ENCODE results near the gene SYF2.
"Not testable (repeated sequence)": the region's sequence is repeated elsewhere in the genome, so short reads cannot be mapped to it uniquely, and the experiment has no call there.

Gene SYF2

DNA sequence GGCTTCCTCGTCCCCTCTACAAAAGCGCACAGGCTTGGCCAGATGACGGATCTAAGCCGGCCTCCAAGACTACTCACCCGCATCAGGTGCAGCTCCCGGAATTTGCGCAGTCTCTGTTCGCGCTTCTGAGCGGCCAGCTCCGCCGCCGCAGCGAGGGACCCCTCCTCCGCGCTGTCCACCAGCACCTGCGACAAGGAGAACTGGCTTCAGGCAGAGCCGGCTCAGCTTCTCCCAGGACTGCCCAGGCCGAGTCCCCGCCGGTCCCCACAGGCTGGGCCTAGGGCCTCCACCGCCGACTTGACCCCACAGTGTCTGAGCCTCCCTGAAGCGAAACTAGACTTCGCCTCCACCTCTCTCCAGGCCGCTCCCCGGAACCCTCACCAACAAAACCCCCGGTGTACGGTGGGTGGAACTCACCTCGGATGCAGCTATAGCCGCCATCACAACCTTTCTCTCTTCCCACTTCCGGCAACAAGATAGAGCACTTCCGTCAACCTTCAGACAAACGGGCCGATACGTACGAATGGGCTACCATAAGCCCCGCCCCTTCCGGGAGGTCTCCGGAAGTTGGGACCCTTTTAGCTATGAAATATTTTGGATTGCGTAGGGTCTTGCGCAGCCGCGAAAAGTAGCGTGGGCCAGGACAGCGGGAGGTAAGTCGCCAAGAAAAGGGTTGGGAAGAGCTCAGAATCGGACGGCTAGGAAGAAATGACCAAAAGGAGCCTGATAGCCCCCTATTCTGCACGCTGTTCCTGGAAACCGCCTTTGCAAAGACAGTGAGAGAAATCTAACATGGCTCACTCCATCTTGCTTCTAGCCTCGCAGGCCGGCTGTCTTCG lies at the start of gene SYF2:
Gene SYF2, minus strand, starts transcription at position 476 of the 839 bp plus-strand sequence. Its CDS starts 35 bp downstream, at position 441.
- H3K4me3 ChIP-seq (ENCODE audit: low read length): peak within 1 kb of the TSS; percentile 92
- TF ChIP-seq, protein P1, sequence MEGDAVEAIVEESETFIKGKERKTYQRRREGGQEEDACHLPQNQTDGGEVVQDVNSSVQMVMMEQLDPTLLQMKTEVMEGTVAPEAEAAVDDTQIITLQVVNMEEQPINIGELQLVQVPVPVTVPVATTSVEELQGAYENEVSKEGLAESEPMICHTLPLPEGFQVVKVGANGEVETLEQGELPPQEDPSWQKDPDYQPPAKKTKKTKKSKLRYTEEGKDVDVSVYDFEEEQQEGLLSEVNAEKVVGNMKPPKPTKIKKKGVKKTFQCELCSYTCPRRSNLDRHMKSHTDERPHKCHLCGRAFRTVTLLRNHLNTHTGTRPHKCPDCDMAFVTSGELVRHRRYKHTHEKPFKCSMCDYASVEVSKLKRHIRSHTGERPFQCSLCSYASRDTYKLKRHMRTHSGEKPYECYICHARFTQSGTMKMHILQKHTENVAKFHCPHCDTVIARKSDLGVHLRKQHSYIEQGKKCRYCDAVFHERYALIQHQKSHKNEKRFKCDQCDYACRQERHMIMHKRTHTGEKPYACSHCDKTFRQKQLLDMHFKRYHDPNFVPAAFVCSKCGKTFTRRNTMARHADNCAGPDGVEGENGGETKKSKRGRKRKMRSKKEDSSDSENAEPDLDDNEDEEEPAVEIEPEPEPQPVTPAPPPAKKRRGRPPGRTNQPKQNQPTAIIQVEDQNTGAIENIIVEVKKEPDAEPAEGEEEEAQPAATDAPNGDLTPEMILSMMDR (IDR thresholded peaks at IDR 0.05; ENCODE audit: insufficient read depth, low read depth, low read length, missing control alignments): no peak
- DNase-seq (ENCODE audit: low read depth): peak; percentile 85

DNA sequence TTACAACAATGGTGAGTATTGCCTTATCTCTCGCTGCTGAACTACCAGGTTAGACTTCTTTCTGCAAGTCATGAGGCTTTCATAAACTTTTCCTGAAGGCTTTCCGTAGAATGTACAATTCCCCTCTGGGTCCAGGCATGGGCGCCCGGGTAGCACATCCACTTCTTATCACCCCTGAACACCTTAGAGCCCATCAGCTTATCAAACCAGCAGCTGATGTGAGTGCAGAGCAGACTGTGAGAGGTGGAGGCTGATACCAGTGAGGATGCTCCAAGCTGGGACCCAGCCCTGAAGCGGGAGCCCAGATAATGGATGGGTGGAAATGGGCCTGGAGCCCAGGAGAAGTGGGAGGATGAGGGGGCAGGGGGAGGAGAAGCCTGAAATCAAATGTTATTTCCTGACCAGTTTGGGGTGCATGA lies 47.4 kb upstream of the SYF2 start:
- not testable (repeated sequence) for DNase-seq (ENCODE audit: low read depth); H3K4me3 ChIP-seq (ENCODE audit: low read length)

DNA sequence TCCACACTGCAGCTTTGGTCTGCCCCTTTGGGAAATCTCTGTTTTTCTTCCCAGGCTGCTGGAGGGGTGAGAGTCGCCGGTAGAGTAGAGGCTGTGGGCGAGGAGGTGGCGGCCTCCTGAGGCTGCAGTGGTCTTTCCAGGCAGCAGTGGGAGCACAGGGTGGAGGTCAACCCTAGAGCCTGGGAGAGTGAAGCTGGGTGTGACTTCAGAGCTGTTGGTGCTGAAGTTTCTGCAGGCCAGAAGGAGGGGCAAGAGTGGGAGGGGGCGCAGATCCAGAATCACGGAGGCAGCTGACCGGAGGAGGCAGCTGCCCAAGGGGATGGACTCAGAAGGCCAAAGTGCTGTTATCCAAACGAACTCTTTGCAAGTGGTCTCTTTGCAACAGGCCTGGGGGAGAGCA lies 46.5 kb upstream of the SYF2 start:
- DNase-seq (ENCODE audit: low read depth); H3K4me3 ChIP-seq (ENCODE audit: low read length): not testable (repeated sequence)

DNA sequence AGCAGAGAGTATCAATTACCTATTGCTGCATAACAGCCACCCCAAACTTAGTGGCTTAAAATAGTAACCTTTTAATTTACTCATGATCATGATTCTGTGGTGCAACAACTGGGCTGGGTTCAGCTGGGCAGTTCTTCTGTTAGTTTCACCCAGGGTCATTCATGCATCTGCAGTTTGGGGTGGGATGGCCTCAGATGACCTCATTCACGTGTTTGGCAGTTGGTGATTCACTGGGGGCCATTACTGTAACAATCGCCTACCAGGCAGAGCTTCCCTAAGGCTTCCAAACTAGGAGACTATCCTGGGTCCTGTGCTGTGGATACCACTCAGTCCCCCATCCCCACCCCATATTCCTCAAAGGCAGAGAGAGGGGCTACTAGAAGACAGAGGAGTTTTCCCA lies 46.1 kb upstream of the SYF2 start:
- not testable (repeated sequence) for DNase-seq (ENCODE audit: low read depth); H3K4me3 ChIP-seq (ENCODE audit: low read length)

DNA sequence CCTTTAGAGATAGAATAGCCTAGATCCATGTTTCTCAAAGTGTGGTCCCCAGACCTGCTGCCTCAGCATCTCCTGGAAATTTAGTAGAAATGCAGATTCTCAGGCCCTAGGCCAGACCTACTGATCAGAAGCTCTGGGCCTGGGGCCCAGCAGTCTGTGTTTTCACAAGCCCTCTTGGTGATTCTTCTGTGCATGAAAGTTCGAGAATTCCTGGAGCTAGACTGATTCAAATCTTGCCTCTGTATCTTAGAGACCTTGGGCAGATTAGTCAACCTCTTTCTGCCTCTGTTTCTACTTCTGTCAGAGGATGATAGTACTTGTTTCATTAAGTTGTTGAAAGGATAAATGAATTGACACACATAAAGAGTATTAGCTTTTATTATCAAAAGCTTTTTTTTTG lies 45.0 kb upstream of the SYF2 start:
- not testable (repeated sequence) for H3K4me3 ChIP-seq (ENCODE audit: low read length); DNase-seq (ENCODE audit: low read depth)

DNA sequence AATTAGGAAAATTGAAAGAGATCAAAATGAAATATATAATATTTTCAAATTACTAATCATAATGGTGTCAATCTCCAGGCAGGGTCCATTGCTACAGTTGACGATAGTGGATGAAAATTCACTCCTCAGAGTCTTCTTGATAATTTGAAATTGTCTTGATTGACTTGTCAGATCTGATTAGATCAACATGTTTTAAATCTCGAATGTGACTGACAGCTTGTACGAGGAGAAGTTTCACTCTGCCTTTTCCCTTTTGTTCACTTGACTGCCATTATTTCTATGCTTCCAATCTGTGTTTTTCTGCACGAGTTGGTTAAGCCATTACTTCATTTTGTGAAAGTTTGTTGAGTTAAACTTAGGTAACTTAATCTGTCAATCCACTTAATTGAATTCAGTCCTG lies 43.3 kb upstream of the SYF2 start:
- H3K4me3 ChIP-seq (ENCODE audit: low read length); DNase-seq (ENCODE audit: low read depth): not testable (repeated sequence)

DNA sequence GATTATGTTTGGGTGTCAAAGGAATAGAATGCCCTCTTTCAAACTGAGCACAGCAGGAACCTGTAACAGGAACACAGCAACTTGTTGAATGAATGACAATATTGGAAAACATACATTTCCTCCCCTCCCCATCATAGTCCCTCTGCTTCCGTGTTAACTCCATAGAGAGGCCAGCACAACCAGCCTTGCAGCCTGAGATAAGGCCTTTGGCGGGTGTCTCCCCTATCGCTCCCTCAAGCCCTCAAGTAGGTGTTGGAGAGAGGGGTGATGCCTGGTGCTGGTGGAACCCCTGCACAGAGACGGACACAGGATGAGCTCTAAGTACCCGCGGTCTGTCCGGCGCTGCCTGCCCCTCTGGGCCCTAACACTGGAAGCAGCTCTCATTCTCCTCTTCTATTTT lies 39.9 kb upstream of the SYF2 start, which contains the start of gene RHD:
Gene RHD, plus strand, starts transcription at position 272 of the 400 bp plus-strand sequence. Its CDS starts 39 bp downstream, at position 311.
- not testable (repeated sequence) for DNase-seq (ENCODE audit: low read depth); H3K4me3 ChIP-seq (ENCODE audit: low read length)

DNA sequence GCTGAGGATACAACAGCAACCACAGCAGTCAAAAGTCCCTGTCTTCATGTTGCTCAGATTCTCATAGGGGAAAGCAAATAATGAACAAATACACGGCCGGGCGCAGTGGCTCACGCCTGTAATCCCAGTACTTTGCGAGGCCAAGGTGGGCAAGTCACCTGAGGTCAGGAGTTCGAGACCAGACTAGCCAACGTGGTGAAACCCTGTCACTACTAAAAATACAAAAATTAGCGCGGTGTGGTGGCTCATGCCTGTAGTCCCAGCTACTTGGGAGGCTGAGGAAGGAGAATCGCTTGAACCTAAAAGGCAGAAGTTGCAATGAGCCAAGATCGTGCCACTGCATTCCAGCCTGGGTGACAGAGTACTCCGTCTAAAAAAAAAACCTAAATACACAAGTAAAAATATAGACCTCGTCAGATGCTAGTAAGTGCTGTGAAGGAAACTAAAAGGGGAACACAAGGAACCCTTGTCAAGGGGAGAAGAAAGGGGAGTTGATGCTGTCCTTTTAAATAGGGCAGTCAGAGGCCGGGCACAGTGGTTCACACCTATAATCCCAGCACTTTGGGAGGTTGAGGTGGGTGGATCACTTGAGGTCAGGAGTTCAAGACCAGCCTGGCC lies 36.0 kb upstream of the SYF2 start:
- peak overlapping the region; percentile 57 for H3K4me3 ChIP-seq (ENCODE audit: low read length)
- not testable (repeated sequence) for DNase-seq (ENCODE audit: low read depth)

DNA sequence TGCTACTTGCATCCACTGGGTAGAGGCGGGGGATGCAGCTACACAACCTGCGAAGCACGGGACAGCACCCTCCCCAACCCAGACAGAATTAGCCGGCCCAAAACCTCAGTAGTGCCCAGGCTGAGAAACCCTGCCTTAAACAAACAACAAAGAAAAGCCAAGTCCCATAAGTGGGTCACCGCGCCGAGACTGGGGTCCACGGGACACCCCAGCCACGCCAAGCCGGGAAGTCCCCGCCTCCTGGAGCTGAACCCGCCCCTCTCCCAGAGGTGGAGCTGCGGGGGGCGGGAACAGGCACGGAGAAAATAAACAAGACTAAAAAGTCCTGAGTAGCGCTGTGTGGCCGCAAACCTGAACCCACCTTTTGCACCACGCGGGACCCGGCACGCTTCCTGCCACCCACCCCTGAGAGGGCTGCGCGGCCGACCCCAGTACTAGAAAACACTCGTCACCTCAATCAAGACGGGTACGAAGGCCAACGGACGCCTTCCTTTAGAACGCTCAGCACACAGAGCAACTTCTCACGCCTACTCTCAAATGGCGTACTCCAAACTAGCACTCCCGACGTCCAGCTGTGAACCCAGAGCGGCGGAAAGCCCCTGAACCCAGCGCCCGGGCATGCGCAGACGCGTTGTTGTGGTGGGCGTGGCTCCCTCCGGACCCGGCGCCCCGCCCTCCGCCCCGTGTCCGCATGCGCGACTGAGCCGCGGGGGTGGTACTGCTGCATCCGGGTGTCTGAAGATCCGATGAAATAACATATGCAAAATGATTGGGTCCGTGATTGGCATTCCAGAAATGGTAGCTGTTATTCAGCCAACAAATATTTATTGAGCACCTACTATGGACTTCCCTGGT lies 35.2 kb upstream of the SYF2 start:
- peak overlapping the region; percentile 57 for H3K4me3 ChIP-seq (ENCODE audit: low read length)
- peak; percentile 83 for DNase-seq (ENCODE audit: low read depth)

DNA sequence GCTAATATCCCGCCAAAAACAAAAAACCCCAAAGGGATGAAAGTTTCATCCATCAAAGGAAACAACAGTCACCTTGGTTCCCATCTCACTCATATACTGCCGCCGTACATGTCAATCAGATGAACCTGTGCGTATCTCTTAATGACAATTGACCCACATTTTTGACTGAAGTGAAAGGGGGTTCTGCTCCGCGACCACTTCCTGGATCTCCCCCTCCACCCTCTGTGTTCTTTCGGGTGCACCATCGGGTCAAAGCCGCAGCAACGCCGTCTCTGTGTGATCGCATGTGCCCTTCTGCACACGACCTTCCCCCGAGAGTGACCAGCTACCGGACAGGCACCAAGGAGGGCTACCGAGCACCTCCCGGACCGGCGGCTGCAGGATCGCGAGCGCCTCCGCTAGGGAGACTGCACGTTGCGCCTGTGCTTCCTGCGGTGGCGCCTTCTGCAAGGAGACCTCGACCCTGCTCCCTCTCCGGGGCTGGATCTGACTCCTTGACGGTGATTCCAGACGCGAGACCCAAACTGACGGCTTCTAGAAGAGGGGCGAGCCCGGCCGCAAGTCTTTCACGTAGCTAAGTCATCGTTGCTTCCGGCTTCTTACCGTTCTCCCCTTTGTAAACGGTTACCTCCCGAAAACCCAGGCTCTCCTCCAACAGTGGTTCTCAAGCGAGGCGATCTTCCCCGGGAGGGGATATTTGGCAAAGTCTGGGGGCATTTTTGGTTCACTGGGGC lies 34.4 kb upstream of the SYF2 start:
- not testable (repeated sequence) for DNase-seq (ENCODE audit: low read depth)
- H3K4me3 ChIP-seq (ENCODE audit: low read length): peak overlapping the region; percentile 52

DNA sequence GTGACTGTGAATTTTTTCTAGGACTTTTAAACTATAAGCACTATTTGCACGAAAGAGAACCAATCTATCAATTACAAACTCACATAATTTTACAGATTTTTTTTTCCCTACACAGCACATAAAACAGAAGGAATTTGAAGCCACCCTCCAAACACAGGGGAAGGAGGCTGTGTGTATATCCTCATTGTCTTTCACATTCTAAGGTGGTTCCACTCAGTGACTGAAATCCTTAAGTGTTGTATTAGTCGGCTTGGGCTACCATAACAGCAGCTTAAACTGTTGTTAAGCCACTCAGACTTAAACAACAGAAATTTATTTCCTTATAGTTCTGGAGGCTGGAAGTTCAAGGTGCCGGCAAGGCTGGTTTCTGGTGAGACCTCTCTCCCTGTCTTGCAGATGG lies 28.0 kb upstream of the SYF2 start:
- DNase-seq (ENCODE audit: low read depth); H3K4me3 ChIP-seq (ENCODE audit: low read length): not testable (repeated sequence)

DNA sequence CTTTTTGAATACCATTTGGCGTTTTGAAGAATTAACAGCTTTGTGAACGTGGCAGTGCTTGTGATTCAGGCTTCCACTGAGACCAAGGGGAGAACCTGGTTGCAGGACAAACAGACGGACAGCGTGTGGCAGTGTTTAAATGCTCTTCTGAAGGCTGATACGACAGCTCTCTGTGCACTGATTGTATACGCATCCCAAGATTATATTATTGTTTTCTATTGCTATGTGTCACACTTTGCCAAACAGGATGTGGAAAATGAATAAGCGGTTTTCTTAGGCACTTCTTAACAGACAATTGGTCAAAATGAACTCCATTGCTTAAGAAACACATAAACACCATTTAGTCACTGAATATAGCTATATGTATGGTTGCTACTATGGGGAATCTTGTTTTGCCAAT lies 27.5 kb upstream of the SYF2 start:
- not testable (repeated sequence) for H3K4me3 ChIP-seq (ENCODE audit: low read length)
- DNase-seq (ENCODE audit: low read depth): peak; percentile 58
- TF ChIP-seq, protein P1 (IDR thresholded peaks at IDR 0.05; ENCODE audit: insufficient read depth, low read depth, low read length, missing control alignments): peak; percentile 19
